Loucy (cell line): ENCODE data around the gene RBP3.

Experiments used
- H2AFZ ChIP-seq: fragments of 200-600 bp; sonication (generic); 2 replicates; pipeline ENCODE4 v1.6.0; 2016; ENCODE audit warnings: antibody characterized with exemption, mild to moderate bottlenecking, low read length, moderate library complexity
- H3F3A ChIP-seq: fragments of 200-600 bp; 2 replicates; pipeline ENCODE4 v1.6.0; 2016; ENCODE audit warnings: antibody characterized with exemption, low read depth, mild to moderate bottlenecking
- H3K27me3 ChIP-seq: fragments of 200-600 bp; sonication (generic); 2 replicates; pipeline ENCODE4 v1.6.1; 2014; ENCODE audit warnings: low read length, mild to moderate bottlenecking; ENCODE audit not compliant: insufficient read depth, poor library complexity, severe bottlenecking
- H3K36me3 ChIP-seq: fragments of 200-600 bp; sonication (generic); 2 replicates; pipeline ENCODE4 v1.6.1; 2016; ENCODE audit warnings: low read length; ENCODE audit not compliant: insufficient read depth
- H3K4me1 ChIP-seq: fragments of 200-600 bp; sonication (generic); 2 replicates; pipeline ENCODE4 v1.5.1; 2014; ENCODE audit warnings: low read length, mild to moderate bottlenecking; ENCODE audit not compliant: insufficient read depth, poor library complexity, severe bottlenecking
- H3K4me2 ChIP-seq: fragments of 200-600 bp; sonication (generic); 2 replicates; pipeline ENCODE4 v1.6.0; 2014; ENCODE audit warnings: antibody characterized with exemption, low read length, low read depth, mild to moderate bottlenecking; ENCODE audit not compliant: poor library complexity, severe bottlenecking
- H3K4me3 ChIP-seq: fragments of 200-600 bp; sonication (generic); 2 replicates; pipeline ENCODE4 v1.5.1; 2014; ENCODE audit warnings: low read length, mild to moderate bottlenecking, mixed read lengths; ENCODE audit not compliant: poor library complexity, severe bottlenecking
- H3K79me2 ChIP-seq: fragments of 200-600 bp; sonication (generic); 2 replicates; pipeline ENCODE4 v1.6.1; 2014; ENCODE audit warnings: low read length; ENCODE audit not compliant: insufficient read depth
- H3K9ac ChIP-seq: fragments of 200-600 bp; sonication (generic); 2 replicates; pipeline ENCODE4 v1.6.0; 2014; ENCODE audit warnings: mild to moderate bottlenecking, low read depth, low read length, moderate library complexity; ENCODE audit not compliant: poor library complexity, severe bottlenecking
- H3K9me2 ChIP-seq: fragments of 200-600 bp; sonication (generic); replicated peaks from 2 replicates; pipeline ENCODE4 v1.6.1; 2016; ENCODE audit warnings: low read depth, low read length, mixed read lengths
- H3K9me3 ChIP-seq: fragments of 200-600 bp; sonication (generic); 2 replicates; pipeline ENCODE4 v1.6.1; 2014; ENCODE audit warnings: mild to moderate bottlenecking, antibody characterized with exemption, low read length, low read depth; ENCODE audit not compliant: insufficient read depth
- H4K20me1 ChIP-seq: fragments of 200-600 bp; sonication (generic); 2 replicates; pipeline ENCODE4 v1.6.0; 2014; ENCODE audit warnings: antibody characterized with exemption, low read length, mild to moderate bottlenecking; ENCODE audit not compliant: insufficient read depth, poor library complexity, severe bottlenecking
- CTCF ChIP-seq: fragments of 200-600 bp; sonication (generic); conservative IDR thresholded peaks from 2 replicates; pipeline ENCODE4 v1.5.1; 2014; ENCODE audit warnings: mild to moderate bottlenecking, antibody characterized with exemption, low read length
- EZH2phosphoT487 ChIP-seq: fragments of 200-600 bp; IDR thresholded peaks from 2 replicates; pipeline ENCODE4 v1.6.1; 2018; ENCODE audit warnings: antibody characterized with exemption, mild to moderate bottlenecking, moderate library complexity, borderline replicate concordance

RBP3 gene

GRCh38 chr10:47325303-47326291, 22.6 kb upstream of the RBP3 start:
- Histone ChIP-seq H2AFZ (no peak overlapping the region), H3K79me2 (no peaks in the 10 kb centered on the region), H3K9ac (no peak overlapping the region), H3K4me3 (no peak overlapping the region), H3F3A (no peaks in the 10 kb centered on the region), H3K4me1 (no peaks in the 10 kb centered on the region), H3K4me2 (no peak overlapping the region), H4K20me1 (no peaks in the 10 kb centered on the region), H3K9me2 (no peaks in the 10 kb centered on the region), H3K36me3 (no peaks in the 10 kb centered on the region), H3K9me3 (no peaks in the 10 kb centered on the region), H3K27me3 (no peaks in the 10 kb centered on the region)
- TF ChIP-seq CTCF: no peak
- no peak for TF ChIP-seq EZH2phosphoT487

DNA sequence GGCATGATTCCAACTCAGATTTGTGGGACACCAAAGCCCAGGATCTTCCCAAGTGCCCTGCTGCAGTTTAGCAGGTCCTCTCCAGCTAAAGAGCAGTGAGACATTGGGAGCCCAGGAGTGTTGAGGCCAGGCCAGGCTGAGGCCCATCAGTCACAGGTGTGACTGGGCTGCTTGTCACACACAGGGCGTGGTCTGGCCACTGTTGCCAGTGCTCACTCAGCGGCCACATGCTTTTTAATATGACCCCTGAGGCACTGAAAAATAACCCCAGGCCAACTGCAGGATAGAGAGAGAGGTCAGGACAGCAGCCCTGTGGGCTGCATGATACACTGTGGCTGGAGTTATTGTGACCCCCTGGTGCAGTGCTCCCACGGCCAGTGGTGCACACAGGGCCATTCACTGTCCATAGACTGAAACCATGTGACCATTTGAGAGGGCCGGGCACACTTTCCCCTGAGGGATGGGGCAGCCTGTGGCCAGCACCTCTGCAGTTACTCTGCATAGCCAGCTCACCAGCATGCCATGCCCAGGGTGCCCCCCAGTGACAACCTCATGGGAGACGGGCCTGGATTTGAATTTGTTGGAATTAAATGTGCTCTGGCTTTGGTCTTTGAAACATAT, 21.7 kb upstream of the RBP3 start:
- Histone ChIP-seq H3K9ac (no peak overlapping the region), H3K4me3 (no peak overlapping the region), H3F3A (no peaks in the 10 kb centered on the region), H3K36me3 (no peaks in the 10 kb centered on the region), H3K9me3 (no peaks in the 10 kb centered on the region), H3K9me2 (no peaks in the 10 kb centered on the region), H2AFZ (no peak overlapping the region), H3K27me3 (no peaks in the 10 kb centered on the region), H3K79me2 (no peaks in the 10 kb centered on the region), H3K4me2 (no peak overlapping the region), H3K4me1 (no peaks in the 10 kb centered on the region), H4K20me1 (no peaks in the 10 kb centered on the region)
- TF ChIP-seq CTCF (no peak), EZH2phosphoT487 (no peak)

GRCh38 chr10:47326927-47327330, 21.2 kb upstream of the RBP3 start:
- TF ChIP-seq CTCF: no peak
- no peak for TF ChIP-seq EZH2phosphoT487
- Histone ChIP-seq H2AFZ (no peak overlapping the region), H4K20me1 (no peaks in the 10 kb centered on the region), H3K9me2 (no peaks in the 10 kb centered on the region), H3K9ac (no peak overlapping the region), H3K4me3 (no peak overlapping the region), H3K4me1 (no peaks in the 10 kb centered on the region), H3K79me2 (no peaks in the 10 kb centered on the region), H3K27me3 (no peaks in the 10 kb centered on the region), H3K9me3 (no peaks in the 10 kb centered on the region), H3F3A (no peaks in the 10 kb centered on the region), H3K36me3 (no peaks in the 10 kb centered on the region), H3K4me2 (no peak overlapping the region)
